Stimulated activated CD4-positive, alpha-beta T cell treated with anti-CD3 and anti-CD28 coated beads, Interleukin-15, amount 100 ng/mL, for 1 hour (primary cell): Measurements from ENCODE around the gene AGAP2.

Experiments
- DNase-seq, 2 donors: peaks; one replicate each; pipeline ENCODE4 v3.0.0-alpha.2; 2020; ENCODE audit warnings: low read depth in 1 of 2, low spot score in 1 of 2

AGAP2 gene

DNA sequence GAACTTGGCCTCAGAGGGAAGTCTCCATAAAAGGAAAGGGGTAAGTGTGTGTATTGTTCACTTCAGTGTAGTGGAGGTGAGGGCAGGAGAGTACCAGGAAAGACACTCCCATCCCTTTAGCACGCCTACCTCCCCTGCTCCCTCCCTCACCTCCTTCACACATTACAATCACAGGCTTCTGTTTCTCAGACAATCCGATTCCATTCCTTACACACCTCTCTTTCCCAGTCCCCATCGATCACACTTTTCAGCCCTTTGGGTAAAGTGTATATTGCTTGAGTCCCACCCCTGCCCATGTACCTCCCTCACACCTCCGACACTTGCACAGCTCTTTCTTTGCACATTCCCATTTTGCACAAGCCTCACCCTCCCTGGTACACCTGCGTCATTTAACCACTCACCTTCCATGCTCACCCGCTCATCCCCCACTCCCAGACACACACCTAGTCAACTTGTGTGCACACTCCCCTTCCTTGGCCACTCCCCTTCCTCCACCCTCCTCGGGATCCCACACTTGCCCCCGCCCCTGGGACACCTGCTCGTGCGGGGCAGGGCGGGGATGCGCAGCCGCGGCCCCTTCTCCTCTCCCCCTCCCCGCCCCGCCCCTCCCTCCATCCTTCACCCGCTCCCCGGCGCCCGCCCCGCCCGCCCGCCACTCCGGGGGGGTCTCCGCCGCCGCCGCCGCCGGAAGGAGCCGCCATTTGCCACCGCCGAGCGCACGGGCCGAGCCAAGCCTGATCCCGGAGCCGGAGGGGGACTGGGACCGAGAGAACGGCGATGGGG is 16.1 kb upstream of the AGAP2 start, which contains the start of gene MARCHF9:
MARCHF9 (plus strand) TSS at position 693 of the 783 bp plus-strand sequence. CDS start 426 bp downstream, outside the sequence.
- DNase-seq = peak; percentile 62 to 67

DNA sequence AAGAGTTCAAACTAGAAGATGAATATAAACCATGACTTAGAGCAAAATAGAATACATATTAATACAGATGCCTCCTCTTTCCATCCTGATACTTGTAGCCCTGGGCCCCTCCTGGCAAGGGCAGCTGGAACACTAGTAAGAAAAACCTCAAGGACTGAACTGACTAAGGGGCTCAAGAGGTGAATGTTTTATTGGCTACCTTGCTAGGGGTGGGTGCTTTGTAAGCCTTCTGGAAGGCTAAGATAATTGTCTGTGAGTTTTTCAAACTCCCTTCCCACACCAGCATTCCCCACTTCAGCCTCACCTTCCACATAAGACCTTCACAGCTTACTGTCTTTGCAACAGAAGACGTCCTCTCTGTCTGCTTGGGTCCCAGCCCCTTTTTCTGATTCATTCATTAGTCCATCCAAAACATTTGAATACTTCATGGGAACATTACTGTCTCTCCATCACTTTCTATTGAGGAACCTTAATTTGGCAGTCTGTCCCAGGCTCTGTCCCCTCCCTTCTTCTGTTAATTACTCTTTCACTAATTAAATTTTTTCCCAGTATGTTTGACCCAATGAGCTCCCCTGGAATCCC is 15.3 kb upstream of the AGAP2 start:
- no peak for DNase-seq

DNA sequence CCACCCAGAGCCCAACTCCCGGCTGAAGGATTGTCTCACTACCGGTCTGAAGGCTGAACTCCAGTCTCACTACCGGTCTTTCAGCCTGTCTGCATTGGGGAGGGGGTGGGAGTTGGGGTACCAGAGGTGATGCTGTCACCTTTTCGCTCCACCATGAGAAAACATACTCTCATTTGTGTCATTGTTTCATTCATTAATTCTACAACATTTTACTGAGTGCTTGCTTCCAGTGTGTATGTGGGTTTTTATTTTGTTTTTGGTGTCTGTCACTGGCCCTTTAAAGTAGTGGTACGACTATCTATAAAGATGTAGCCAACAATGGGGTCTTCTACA is 14.1 kb upstream of the AGAP2 start:
- no peak for DNase-seq

DNA sequence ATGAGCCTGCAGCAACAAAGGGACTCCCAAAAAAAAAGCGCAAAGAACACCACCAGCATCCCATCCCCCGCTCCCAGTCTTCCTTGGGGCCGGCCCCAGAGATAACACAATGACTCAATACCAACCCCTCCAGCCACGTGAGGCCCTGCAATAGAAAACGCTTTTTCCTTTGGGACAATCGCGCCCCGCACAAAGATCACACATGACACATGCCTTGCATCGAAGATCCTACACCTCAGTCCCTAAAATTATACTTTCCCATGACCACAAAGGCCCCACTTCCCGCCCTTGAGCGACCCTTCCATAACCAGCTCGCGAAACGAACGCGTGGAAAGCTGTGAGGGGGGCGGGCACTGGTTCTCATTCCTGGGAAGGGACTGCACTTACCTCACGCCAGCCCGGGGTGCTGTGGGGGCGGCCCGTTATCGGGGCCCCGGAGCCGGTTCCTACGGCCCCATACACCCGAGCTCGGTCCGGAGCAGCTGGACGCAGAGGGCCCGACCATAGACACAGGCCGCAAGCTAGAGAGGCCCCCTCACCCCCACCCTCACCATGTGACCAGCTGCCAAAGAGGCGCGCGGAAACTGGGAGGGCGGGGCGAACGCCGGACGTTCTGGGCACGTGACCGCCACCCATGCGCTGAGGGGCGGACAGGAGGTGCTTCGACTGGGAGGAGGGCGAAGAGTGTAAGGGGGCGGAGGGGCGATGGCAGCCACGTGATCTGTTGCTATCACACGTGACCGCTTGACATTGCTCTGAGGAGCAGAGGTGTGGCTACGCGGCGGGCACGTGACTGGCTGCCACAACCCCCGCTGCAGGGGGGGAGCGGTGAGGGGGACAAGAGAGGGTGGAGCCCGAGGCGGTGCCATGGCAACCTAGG is 13.5 kb upstream of the AGAP2 start, which contains the start of gene CDK4:
CDK4 (minus strand) TSS at position 523 of the 880 bp plus-strand sequence. CDS start 593 bp downstream, outside the sequence.
- peak; percentile 91 to 97 for DNase-seq

DNA sequence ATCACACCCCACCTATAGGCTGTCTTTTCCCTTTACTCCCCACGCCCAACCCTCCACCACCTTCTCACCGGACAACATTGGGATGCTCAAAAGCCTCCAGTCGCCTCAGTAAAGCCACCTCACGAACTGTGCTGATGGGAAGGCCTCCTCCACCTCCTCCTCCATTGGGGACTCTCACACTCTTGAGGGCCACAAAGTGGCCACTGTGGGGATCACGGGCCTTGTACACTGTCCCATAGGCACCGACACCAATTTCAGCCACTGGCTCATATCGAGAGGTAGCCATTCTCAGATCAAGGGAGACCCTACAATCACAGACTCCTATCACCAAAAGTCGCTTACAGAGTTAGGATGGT is 12.9 kb upstream of the AGAP2 start:
- DNase-seq = no peak

DNA sequence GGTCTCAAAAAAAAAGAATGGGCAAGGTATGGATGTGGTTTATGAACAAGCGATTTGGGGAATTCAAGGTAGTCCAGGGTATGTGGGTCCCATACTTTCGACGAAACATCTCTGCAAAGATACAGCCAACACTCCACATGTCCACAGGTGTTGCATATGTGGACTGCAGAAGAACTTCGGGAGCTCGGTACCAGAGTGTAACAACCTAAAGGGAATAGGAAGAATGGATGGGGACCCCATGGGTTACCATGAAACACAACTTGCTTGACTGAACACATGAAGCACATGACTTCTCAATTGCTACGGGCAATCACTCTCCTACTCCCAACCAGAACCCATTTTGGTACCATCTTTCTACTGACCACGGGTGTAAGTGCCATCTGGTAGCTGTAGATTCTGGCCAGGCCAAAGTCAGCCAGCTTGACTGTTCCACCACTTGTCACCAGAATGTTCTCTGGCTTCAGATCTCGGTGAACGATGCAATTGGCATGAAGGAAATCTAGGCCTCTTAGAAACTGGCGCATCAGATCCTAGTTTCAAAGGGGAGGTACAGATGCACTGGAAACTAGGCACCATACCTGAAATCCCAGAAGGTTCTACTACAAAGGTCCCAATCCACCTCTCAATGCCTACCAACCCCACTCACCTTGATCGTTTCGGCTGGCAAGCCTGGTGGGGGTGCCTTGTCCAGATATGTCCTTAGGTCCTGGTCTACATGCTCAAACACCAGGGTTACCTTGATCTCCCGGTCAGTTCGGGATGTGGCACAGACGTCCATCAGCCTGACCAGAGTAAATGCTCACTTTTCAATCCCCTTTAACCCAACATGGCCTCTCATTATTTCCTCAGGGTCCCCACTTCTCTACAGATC is 12.3 kb upstream of the AGAP2 start:
- no peak for DNase-seq

DNA sequence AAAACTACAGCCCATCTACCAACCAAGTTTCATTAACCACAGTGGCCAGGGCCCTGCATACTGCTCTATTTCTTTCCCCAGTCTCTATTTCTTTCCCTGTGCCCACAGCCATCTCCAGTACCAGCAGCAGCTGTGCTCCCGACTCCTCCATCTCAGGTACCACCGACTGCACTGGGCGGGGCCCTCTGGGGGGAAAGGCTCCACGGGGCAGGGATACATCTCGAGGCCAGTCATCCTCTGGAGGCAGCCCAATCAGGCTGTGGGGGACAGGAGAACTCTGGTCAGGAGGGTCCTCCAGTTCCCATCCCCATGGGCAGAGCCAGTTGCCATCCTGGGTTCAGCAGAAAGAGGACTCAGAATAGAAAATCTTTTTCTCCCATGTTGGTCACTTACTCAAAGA is 10.5 kb upstream of the AGAP2 start:
- no peak for DNase-seq

DNA sequence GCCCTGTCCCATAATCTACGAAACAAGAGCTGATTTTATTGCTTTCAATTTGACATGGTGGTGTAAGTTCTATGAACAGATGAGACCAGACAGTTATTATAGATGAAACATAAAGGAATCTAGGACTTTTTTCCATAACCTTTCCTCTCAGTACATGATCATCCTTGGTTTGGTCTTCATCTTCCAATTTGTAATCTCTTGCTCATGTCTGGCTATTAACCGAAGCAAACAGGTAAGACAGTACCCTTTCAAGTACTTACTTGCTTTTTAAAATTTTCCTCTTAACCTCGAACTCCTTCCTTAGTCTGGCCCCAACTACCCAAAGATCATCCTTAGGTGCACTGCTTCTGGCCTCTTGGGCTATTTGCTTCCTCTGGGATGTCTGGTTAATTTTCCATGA is 7.5 kb upstream of the AGAP2 start:
- DNase-seq = no peak

DNA sequence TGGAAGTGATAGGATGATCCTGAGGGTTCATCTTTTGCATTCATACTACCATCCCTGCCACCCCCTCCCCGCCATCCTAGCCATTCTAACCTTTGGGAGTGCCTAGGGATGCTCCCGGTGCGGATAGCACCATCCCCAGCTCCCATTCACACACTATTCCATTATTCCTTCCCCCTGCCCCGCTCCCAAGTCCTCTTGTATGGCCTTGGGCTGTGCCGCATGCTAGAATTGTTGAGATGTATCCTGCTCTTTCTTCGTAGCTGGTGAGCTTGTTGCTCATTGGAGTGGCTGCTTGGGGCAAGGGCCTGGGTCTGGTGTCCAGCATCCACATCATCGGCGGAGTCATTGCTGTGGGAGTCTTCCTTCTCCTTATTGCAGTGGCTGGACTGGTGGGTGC is 6.9 kb upstream of the AGAP2 start:
- no peak for DNase-seq

DNA sequence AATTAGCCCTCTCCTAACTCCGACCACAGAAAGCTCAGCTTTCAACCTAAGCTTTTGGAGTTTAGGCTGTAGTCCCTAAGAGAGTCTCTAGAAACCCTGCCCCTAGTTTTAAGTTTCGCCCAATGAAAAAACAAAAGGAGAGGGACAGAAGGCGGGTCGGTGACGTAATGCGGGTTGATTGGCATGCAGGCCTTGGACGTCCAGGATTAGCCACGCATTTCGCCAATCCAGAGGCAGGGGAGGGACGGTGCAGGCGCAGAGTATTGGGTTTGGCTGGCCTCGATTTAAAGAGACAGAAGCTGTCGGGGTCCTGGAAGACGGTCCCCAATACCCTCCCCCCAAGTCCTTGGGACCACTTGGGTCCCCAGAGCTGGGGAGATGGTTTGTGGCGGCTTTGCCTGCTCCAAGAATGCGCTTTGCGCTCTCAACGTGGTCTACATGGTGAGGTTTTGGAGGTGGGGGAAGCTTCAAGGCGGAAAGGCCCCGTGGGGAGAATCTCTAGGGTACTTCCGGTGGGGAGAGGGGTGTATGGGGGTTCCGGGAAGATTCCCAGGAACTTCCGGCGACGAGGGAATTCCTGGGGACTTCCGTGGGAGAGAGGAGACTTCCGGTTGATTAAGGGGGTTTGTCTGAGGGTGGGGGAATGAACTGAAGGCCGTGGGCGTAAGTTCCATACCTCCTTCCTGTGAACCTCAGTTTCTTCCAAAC is 6.4 kb upstream of the AGAP2 start, which contains the start of gene TSPAN31:
TSPAN31 (plus strand) TSS at position 263 of the 708 bp plus-strand sequence; CDS start at position 379, 116 bp downstream.
- peak; percentile 83 to 84 for DNase-seq

DNA sequence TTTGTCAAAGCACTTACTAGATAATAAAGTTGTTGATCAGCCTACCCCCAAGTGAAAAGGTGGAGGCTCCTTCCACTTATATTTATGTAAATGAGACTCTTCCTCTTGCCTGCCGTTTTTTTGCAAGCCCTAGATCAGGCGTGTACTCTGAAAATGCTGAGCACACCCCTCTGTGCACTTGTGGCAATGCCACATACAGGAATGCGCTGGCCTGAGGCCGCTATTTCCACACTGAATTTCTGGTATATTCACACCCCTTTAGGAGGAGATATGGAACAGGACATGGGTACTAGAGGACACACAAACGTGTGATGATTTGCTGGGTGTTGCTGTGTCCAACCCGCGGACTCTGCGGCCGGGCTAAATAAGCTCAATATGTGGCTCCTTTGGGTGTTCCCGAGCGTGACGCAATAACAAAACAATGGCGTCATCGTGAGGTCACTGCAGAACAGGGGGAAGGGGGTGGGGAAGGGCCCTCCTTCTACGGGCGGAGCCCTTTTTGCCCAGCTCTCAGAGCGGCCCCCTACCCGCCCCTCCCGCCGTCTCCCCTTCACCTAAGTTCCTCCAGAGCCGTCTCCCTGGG is 5.7 kb upstream of the AGAP2 start:
- DNase-seq = peak in 1 of 2 donors; percentile 60

DNA sequence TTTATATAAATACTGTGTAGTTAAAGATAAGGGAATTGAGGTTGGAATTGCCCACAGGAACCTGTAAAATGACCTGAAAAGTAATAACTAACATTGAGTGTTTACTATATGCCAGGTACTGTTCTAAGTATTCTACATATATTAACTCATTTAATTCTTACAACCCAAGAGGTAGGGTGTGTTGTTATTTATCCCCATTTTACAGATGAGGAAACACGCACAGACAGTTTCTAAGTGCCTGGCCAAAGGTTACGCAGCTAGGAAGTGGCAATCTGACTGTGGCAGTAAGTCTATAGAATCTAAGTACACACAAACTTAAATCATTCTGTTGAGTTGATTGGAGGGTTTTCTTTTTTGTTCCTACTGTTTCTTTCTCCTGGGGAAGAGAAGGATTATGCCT is 5.2 kb upstream of the AGAP2 start:
- no peak for DNase-seq

DNA sequence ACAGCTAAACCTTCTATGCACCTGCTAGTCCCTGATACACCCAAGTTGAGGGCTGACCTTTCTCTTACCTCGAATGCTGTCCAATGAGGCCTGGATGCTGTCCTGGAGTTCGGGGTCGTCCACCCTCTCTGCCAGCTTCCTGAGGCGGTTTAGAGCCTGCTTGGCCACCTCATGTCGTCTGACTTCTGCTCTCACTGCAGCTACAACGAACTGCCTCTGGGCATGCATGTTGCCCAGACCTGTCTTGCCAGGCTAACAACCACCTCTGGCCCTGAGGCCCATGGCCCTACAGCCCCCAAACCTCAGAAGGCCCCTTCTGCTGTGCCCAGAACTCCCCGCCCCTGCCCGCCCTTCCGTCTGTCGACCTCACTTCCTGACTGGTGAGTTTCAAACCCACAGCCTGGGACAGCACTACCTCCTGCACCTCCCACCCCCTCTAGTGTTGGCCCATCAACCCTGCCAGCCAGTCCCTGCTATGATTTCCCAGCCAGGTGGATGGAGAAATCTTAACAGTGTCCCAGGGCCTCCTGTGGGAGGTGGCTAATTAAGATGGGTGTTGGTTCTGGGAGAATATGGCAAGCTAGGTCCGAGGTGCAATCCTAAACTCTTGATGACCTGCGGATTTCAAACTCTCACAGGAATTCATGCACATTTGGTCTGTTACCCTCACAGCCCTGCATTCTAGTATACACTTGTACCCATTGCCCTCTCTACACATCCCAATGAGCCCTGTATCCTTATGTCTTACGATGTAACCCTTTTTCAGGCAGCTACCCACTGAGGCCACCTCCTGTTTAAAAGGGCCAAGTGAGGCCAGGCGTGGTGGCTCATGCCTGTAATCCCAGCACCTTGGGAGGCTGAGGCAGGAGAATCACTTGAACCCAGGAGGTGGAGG is 3.5 kb upstream of the AGAP2 start:
- DNase-seq = peak; percentile 52 to 59

DNA sequence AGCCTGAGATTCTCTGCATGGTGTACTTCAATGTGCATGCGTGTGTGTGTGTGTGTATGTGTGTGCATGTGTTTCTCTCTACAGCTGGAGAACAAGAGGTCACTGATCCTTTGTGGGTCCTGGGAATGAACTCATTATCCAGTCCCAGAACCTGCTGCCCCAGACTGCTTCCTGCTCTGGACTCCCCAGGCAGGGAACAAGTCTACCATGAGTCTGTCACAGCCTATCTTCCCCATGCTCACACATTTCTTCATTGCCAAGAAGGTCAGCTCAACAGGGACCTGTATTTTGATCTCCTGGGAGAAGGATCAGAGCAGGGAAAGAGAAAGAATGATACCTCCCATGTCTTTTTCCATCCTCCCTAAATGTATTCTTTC is 2.9 kb upstream of the AGAP2 start:
- DNase-seq = no peak

DNA sequence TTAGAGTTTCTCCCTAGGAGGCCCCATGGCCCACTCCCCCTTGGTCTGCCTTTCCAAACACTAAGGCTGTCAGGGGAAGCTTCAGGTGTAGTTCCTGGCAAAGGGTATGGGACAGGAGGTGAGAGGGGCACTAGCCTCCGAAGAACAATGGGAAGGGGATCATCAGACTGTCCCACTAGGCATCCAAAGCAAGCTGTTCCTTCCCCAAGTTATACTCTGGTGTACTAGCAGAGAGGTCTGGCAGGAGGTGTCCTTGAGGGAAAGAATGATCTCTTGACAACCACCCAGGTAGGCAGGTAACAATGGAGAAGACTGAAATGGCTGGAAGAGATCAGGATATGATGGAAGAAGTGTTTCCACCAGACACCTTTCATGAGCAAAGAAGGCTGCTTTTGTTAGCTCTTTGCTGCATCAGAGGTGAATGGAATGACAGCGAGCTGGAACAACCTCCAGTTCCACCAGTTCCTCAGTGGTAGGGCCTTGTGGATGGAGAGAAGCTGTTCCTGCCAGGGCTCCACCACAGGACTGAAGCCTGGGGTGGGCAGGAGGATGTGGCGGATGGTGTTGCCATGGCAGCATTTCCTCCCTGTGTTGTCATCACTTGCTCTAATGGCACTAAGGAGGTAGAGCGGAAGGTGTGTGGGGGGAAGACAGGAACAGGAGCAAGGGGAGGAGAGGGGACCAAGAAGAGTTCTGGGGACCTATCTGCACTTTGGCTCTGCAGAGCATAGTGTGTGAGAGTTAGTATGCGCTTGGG is 2.3 kb upstream of the AGAP2 start:
- DNase-seq = peak in 1 of 2 donors; percentile 55

DNA sequence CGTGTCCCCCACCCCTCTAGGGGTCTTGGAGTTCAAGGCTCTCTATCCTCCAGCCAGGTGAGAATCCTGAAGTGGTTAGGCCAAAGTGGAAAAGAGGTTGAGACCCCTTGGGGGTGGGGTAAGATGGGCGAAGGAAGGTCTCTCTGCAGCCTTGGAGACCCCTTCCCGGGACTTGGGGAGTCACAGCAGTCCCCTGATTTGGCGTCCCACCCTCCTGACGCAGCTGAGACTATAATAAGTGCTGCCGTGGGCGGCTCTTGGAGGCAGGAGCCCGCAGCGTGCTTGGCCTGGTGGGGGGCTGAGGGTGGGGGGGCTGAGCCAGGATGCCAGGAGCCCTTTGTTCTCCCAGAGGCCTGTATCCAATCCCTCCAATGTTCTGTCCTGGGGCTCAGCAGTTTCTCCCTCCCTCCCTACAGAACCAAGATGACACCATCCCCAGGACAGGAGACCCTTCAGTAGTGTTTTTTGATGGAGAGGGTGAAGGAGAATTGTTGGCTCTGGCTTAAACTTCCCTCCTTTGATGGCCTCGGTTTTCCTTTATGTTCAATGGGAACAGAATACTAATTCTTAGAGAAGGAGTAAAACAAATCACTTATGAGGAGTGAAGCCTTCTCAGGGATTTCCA is 1.5 kb upstream of the AGAP2 start:
- no peak for DNase-seq

DNA sequence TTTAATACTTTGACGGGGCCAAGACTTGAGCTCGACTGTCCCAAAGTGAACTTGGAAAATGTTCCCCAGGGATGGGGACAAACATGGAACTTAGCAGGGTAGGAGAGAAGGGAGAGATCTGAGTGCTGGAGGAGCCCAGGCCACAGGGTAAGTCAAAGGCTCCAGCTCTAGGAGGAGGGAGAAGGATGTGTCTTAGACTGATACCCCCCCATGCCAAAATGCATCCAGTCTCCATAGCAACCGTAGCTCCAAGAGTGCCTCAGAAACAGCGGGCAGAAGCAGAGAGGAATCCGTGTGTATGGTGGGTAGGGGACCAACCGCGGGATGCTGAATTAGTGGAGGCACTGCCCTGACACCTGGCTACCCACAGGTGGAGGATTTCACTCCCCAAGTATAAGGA is 845 bp upstream of the AGAP2 start:
- DNase-seq = no peak
